GM19025 (cell line): ENCODE measurements around the gene CD52.
A peak's percentile ranks its signal among the peaks of the same experiment; 100 is the strongest.
"Not testable (repeated sequence)": the region's sequence is repeated elsewhere in the genome, so short reads cannot be mapped to it uniquely, and the experiment has no call there.

Experiments
- ATAC-seq: cut with Tn5 transposase; IDR thresholded peaks from one replicate; pipeline ENCODE4 v1.9.1; 2021; ENCODE audit warnings: mild to moderate bottlenecking, low read depth, moderate library complexity; ENCODE audit not compliant: unreplicated experiment

Gene CD52

DNA sequence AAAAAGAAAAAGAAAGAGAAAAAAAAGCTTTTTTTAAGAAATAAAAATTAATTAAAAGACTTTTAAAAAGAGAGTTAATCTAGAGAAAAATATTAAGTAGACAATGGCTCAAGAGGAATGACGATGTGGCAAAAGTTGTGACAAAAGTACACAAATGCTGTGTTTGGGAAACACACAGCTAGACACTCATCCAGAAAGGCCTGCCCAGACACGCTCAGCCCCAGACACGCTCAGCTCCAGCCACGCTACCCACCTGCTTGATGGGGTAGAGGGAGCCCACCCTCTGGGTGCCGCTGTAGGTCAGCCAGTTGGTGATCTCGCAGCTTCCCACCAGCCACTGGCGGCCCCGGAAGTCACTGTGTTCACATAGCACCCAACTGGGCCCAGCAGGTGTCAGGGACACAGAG is 10.2 kb downstream of the CD52 start:
- no peak for ATAC-seq

DNA sequence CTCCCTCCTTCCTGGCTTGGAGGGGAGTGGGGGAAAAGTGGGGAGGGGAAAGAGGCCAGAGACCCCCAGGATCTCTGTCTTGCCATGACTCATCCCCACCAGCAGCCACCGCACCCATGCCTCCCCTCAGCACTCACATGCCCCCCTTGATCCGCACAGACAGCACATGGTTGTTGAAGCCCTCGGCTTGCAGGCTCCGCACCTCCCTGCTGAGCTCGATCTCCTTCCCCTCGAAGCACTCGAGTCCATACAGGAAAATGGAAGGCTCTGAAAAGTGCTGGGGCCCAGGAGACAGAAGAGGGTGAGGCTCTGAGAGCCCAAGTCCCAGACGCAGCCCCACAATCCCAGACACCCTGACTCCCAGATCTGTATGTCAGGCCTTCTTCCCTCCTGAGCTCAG is 10.8 kb downstream of the CD52 start:
- ATAC-seq: no peak

DNA sequence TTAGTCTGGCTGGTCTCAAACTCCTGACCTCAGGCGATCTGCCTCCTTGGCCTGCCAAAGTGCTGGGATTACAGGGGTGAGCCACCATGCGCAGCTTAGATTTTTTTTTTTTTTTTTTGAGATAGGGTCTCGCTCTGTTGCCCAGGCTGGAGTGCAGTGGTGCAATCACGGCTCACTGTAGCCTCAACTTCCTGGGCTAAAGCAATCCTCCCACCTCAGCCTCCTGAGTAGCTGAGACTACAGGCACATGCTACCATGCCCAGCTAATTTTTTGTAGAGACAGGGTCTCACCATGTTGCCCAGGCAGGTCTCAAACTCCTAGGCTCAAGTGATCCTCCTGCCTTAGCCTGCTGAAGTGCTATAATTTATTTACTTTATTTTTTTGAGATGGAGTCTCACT is 11.6 kb downstream of the CD52 start:
- not testable (repeated sequence) for ATAC-seq

DNA sequence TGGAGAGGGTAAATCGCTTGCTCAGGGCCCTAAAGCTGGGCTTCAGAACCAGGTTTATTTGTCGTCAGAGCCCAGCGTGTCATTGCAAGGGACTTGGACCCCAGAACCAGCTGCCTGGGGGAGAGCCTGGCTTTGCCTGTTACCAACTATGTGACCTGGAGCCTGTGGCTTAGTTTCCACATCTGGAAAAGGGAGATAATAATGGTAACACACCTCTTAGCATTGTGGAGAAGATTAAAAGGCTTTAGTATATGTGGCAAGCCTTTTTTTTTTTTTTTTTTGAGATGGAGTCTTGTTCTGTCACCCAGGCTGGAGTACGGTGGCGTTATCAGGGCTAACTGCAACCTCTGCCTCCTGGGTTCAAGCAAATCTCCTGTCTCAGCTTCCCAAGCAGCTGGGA is 12.5 kb downstream of the CD52 start:
- no peak for ATAC-seq

DNA sequence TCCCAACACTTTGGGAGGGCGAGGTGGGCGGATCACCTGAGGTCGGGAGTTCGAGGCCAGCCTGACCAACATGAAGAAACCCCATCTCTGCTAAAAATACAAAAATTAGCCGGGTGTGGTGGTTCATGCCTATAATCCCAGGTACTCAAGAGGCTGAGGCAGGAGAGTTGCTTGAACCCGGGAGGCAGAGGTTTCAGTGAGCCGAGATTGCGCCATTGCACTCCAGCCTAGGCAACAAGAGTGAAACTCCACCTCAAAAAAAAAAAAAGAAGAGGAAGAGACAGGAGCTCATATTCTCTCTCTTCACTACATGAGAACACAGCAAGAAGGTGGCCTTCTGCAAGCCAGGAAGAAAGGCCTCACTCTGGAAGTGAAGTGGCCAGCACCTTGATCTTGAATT is 15.6 kb downstream of the CD52 start:
- not testable (repeated sequence) for ATAC-seq

DNA sequence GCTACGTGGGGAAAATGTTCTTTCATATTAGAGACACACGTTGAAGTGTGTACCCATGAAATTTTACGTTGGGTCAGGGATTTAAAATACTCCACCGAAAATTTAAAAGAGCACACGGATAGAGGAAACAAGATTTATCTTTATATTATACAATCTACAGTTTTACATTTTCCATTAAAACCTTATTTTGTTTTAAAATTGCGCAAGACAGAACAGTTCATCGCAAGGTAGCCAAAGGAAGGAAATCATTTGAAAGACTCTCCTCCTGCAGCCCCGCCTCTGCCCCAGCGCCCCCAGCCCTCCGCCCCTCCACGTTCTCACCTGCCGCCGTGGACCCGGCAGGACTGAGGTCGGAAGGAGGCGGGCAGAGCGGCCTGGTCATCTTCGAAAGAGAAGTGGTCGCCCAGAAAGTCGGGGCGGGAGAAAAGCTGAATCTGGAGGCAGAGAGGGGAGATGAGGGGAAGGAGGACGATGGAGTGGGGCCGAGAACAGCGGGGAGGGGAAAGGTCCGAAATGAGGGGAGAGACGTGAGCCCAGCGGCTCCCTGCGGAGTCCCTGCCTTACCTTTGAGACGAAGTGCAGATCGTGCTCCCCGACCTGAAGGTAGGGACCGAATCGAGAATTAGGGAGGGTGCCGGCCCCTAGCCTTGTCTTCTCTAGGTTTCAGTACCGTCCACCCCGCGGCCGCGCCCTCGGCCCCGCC is 18.2 kb downstream of the CD52 start:
- ATAC-seq: no peak

DNA sequence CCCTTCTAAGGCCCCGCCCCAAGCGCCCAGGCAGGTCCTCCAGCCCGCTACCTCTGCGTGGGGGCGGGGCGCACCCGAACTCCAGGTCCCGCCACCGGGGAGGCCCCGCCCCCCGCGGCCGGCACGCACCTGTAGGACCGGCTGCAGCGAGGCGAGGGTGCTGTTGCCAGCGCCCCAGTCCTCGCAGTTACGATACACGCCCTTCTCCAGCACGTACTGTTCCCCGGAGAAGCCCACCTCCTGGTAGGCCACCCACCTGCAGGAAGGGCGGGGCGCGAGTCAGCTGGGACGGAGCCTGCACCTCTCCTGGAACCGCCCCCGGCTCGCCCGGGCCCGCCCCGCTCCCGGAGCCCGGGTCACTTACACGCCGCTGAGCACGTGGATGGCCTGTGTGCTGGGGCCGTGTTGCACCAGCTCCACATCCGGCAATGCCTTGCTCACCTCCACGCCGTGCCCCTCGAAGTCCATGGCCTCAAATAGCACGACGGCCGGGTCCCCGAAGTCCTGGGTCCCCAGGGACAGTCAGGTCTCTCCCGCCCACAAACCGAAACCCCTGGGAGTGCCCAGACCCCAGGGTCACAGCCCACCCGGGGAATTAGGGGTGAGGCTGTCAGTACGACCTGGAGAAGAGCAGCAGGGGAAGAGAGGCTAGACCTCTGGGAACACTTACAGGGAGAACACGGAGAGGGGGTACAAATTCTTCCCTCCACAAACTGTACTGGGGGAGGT is 18.9 kb downstream of the CD52 start:
- ATAC-seq: peak; percentile 61

DNA sequence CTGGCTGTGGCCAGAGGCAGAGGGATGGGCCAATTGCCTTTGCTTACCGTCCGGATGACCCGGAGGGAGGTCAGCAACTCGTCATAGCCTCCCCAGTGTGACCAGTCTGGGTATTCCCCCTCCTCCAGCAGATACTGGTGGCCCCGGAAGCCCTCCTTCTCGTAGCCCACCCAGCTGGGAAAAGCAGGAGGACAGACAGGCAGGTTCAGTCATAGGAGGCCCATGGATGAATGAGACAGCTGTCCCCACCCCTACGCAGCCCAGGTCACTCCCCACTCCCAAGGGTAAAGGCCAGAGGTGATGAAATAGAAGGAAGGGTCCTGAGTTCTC is 19.4 kb downstream of the CD52 start:
- no peak for ATAC-seq

DNA sequence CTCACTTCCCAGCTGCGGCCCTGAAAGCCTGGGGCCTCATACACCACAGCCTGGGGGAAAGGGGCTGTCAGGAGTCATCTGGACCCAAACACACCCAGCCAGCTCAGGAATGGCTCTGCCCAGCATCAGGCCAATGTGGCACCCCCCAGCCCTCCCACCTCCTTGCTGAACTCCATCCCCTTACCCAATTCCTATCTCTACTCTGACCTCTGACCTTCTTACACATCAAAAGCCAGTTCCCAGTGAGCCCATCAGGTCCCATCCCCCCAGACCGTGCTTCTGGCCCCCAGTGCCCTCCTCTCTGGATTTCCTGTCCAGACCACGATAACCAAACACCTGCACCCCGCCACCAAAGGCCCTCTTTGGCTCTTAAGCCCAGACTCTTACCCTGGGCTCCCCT is 19.9 kb downstream of the CD52 start:
- no peak for ATAC-seq

DNA sequence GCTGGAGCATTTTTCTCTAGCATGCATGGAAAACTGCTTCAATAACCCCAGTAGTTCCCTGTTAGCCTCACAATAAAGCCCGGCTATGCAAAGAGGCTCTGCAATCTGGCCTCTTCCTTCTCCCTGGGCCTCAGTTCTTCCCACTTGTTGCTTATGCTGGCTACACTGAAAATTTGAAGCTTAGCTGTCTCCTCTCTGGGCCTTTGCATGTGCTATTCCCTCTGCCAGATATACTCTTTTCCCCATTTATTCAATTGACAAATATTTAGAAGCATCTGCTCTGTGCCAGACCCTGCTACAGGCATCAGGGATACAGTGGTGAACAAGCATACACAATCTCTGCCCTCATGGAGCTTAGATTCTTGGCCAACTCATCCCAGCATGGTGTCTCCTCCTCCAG is 20.9 kb downstream of the CD52 start:
- no peak for ATAC-seq

DNA sequence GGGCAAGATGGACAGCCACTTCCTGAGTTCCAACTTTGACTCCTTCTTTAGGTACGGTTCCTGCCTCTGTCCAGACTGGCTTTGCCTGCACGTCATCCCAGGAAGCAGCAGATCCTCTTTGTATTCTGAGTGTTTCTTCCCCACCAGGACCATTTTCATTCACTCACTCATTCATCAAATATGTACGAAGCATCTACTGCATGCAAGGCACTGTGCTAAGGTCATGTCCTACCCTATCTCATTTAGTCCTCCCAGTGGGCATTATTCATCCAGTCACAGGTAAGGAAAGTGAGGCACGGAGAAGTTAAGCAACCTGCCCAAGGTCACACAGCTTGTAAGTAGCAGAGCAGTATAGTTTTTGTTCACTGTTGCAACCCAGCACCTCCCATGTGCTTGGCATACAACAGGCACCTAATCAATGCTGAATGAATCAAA is 22.3 kb downstream of the CD52 start:
- ATAC-seq: no peak

DNA sequence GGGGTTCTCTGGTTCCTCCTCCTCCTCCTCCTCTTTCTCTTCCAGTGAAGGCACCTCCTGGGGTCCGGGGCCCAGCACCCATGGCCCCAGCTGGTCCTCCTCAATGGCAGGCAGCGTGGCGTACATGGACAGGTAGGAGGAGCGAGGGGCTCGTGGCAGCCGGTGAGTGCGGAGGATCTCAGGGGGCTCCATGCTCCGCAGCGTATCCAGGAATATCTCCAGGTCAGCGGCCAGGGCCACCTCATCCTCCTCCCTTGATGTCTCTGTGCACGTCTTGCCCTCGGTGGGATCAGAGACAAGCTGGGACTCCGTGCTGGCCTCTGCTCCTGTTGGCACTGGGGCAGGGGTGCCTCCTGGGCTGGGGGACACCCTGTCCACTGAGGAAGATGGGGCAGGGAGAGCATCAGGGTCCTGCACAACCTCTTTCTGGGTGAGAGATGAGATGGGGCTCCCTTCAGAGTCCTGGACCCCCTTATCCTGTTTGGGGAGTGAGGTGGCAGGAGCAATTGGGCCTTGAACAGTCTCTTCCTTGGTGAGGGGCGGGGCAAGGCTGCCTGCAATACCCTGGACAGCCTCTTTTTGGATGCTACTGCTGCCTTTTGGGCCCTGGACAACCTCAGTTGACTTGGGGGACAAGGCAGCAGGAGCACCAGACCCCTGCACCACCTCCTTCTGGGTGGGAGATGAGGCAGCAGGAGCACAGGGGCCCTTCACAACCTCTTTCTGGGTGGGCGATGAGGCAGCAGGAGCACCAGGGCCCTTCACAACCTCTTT is 26.6 kb downstream of the CD52 start:
- ATAC-seq: no peak

DNA sequence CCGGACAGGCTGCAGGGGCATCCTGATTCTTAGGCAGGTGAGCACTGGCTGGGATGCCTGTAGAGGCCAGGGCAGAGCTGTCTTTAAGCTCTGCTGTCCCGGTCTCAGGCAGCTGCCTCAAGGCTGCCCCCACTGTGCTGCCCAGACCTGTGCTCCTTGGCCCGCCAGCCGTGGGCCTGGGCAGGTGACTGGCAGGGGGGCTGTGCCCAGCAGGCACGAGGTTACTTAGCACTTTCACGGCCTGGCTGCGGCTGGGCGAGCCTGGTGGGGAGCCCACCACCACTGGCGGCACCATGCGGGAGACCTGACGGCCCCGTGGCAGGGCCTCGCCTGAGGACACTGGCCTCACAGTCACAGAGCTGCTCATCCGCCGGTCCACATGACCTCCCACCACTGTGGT is 28.0 kb downstream of the CD52 start:
- ATAC-seq: no peak

DNA sequence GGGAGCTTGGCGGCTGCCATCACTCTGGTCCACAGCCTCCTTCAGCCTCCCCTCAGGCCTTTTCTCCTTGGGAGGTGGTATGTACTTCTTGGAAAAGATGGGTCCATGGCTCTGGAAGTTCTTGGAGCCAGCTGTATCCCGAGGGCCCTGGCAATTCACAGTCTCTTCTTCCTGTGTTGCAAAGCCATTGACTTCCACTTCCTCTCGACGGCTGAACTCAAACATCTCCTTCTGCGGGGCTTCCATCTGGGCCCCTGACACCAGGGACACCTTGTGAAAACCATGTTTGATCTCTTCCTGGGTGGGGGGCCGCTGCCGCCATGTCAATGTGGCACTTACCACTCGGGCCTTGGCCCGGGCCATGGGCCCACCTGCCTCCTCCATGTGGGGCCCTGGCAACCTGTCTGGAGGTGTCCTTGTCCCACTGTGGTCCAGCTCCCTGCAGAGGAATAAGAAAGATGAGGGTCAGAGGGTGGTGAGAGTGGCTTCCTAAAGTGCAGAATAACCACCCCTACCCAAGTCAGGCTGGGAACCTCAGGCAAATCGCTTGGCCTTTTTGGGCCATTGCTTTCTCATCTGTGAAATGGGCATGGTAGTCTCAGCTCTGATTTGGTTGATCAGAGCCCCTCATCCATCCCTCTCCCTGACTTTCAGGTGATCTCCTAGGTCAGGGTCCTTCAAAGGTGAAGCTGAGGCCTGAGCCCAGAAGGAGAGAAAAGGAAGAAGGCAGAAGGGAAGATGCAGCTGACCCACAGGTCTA is 28.7 kb downstream of the CD52 start:
- ATAC-seq: no peak

DNA sequence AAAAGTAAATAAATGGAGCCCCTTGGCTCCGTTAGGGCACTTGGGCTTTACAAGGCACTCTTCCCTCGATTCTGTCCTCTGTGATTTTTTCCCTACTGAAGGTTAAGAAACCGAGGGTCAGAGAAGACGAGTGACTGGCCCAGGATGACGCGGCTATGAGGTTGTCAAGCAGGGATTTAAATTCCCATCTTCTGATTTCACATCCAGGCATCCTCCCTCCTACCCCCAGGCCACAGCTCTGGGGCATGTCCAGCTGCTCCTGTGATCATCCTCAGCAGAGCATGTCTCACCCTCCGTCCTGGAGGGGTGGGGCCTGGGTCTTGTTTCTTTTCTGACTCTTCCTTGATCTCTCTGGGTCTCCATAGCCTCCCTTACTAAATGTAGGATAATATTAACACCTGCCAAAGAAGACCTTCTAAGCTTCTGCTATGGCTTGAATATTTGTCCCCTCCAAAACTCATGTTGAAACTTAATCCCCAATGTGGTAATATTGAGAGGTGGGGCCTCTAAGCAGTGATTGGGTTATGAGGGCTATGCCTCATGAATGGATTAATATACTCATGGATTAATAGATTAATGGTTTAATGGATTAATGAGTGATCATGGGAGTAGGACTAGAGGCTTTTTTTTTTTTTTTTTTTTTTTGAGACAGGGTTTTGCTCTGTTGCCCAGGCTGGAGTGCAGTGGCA is 31.6 kb downstream of the CD52 start:
- no peak for ATAC-seq

DNA sequence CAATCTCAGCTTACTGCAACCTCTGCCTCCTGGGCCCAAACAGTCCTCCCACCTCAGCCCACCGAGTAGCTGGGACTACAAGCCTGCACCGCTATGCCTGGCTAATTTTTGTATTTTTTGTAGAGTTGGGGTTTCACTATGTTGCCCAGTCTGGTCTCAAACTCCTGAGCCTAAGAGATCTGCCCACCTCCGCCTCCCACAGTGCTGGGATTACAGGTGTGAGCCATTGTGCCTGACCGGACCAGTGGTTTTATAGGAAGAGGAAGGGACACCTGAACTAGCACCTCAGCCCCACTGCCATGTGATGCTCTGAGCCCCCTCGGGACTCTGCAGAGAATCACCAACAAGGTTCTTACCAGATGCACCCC is 32.1 kb downstream of the CD52 start:
- ATAC-seq: no peak

DNA sequence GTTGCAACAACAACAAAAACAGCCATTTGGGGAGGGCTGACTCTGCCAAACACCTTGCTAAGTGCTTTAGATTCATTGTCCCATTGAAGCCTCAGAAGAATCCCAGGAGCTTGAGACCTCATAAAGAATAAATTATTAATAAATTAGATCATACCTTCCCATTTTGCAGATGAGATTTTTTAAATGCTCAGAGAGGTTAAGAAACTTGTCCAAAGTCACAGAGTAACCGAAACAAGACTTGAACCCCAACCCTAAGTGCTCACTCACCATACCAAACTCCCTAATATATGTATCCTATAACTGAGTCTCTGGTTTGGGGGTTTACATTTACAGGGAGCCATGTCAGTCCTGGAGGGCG is 32.6 kb downstream of the CD52 start:
- ATAC-seq: no peak

DNA sequence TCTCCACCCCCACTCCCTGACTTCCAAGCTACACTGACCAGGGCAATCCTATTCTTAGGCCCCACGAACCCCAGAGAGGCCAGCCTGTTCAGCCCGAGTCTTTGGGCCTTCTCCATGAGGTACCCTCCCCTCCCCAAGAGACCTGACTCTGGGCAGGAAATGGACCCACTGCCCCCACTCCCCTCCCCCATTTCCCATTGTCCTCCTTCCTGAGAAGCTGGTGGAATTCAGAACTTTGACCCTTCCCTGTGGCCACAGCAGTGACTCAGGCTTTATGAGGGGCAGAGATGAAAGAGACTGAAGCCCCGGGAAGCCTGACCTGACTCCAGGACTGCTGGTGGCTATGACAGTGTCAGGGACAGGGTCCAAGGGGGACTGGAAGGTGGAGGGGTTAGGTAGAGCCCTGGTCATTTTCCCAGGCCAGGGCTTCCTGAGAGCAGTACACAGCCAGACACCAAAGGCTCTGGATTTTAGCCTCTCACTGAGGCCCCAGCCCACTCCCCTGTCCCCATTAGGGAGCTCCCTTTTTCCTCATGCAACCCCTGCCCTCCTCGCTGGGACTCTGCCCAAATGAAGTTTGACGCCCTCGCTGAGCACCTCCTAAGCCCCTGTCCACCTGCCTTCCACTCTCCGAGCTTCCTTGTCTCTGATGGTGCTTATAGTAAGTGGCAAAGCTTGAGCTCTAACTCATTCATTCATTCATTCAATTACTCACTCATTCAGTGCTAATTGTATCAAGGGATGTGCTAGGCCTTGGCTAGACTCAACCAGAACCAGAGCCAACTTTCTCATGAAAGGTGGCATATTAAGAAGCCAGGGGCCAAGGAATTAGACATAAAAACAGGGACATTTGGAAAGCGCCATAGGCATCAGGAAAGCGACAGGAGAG is 33.2 kb downstream of the CD52 start:
- ATAC-seq: no peak

DNA sequence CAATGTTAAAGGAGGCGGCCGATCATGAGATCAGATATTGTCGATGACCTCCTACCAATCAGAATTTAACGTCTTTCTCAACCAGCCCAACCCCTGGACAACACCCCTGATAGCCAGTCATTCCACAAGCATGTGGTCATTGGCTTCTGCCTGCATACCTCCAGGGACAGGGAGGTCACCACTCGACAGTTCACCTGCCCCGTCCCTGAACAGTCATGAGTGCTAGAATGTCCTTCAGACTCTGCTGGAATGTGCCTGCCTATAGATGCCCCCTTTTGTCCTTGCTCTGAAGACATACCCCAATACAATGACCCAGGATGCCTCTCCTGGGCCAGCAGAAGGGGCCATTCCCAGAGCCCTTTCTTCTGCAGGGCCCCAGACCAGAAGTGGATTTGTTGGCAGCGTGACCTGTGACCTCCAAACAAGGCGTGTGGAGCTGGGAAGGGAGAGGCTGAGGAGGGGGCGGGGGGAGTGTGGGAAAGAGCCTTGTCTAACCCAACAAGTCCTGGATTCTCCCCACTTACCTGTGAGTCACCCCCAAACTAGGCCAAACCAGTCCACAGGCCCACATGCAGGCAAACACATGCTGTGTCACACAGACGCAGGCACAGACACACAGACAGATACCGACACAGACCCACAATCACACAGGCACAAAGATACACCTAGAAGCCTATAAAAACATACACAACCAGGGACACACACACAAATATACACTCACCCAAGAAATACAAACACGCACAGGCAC is 34.0 kb downstream of the CD52 start:
- no peak for ATAC-seq
